Vagina (tissue), 2 donors: ENCODE data around the gene SPEM1.

Experiments used
- CTCF ChIP-seq, 3 experiments: fragments of 450-650 bp in 2 of 3; fragments of 200-600 bp in 1 of 3; sonication (generic) in 1 of 3; IDR thresholded peaks; one replicate each; pipeline ENCODE4 v1.5.1; 2017 to 2019; ENCODE audit warnings: antibody characterized with exemption in 3 of 3, mild to moderate bottlenecking in 2 of 3, moderate library complexity in 2 of 3
- POLR2A ChIP-seq, 2 donors: fragments of 450-650 bp; IDR thresholded peaks; one replicate each; pipeline ENCODE4 v1.6.1; 2017; ENCODE audit warnings: antibody characterized with exemption in 2 of 2, mild to moderate bottlenecking in 2 of 2, moderate library complexity in 2 of 2
- POLR2AphosphoS5 ChIP-seq, 2 donors: sonication (generic); formaldehyde crosslinking; IDR thresholded peaks; one replicate each; pipeline ENCODE4 v1.9.0; 2017; ENCODE audit warnings: antibody characterized with exemption in 2 of 2, mild to moderate bottlenecking in 2 of 2, low read depth in 1 of 2; ENCODE audit not compliant: insufficient read depth in 1 of 2

- TF ChIP-seq CTCF (IDR thresholded peaks at IDR 0.05), result no peak
- TF ChIP-seq POLR2A (IDR thresholded peaks at IDR 0.05), result no peak
- no peak for TF ChIP-seq POLR2AphosphoS5 (IDR thresholded peaks at IDR 0.05; ENCODE audit: insufficient read depth in 1 of 2, low read depth in 1 of 2)
Measured at GRCh38 chr17:7382901-7383300, 37.2 kb upstream of the SPEM1 start.
